Tibial nerve (tissue), 4 donors: Measurements from ENCODE around the gene HMCN1. TPM values are rescaled to one million over a fixed set of nuclear protein-coding genes. Genes with fewer than 3 reads are reported as not detected.
A peak's percentile ranks its signal among the peaks of the same experiment; 100 is the strongest.

Experiments
- DNase-seq, 2 donors: peaks; one replicate each; pipeline ENCODE4 v3.0.0-alpha.2; 2019; ENCODE audit warnings: low spot score in 2 of 2
- H3K27ac ChIP-seq, 4 donors: fragments of 200-600 bp; sonication (generic) in 3 of 4; one replicate each; pipeline ENCODE4 v1.5.1; 2017 to 2019; ENCODE audit warnings: mild to moderate bottlenecking in 1 of 4
- H3K27me3 ChIP-seq, 2 donors: fragments of 200-600 bp; sonication (generic) in 1 of 2; one replicate each; pipeline versions ENCODE4 v1.5.1 to v1.6.0; 2017 to 2019
- H3K36me3 ChIP-seq, 3 donors: fragments of 200-600 bp; sonication (generic); one replicate each; pipeline ENCODE4 v1.5.1; 2018 to 2019
- H3K4me1 ChIP-seq, 4 donors: fragments of 200-600 bp; sonication (generic) in 3 of 4; one replicate each; pipeline ENCODE4 v1.5.1; 2017 to 2019
- H3K4me3 ChIP-seq, 4 donors: fragments of 200-600 bp; sonication (generic) in 3 of 4; one replicate each; pipeline ENCODE4 v1.5.1; 2017 to 2019; ENCODE audit warnings: mild to moderate bottlenecking in 1 of 4, moderate library complexity in 1 of 4
- H3K9me3 ChIP-seq, 4 donors: fragments of 200-600 bp; sonication (generic) in 3 of 4; one replicate each; pipeline ENCODE4 v1.5.1; 2017 to 2019
- EP300 ChIP-seq, 2 donors: sonication (generic); formaldehyde crosslinking; IDR thresholded peaks; one replicate each; pipeline ENCODE4 v1.6.1; 2017; ENCODE audit warnings: antibody characterized with exemption in 2 of 2, mild to moderate bottlenecking in 1 of 2
- POLR2A ChIP-seq, 2 donors: fragments of 450-650 bp; IDR thresholded peaks; one replicate each; pipeline ENCODE4 v1.6.1; 2017; ENCODE audit warnings: antibody characterized with exemption in 2 of 2, mild to moderate bottlenecking in 2 of 2, moderate library complexity in 2 of 2
- WGBS, 2 donors: methylation state at CpG; one replicate each; pipeline ENCODE4 v1.1.5; 2018; 5-methylcytosine and 5-hydroxymethylcytosine counted together
- total RNA-seq, 4 donors: library from RNA; depleted of rRNA; stranded (reverse); fragments of >200 nt; gene quantifications; one replicate each; pipeline ENCODE4 v1.1.0, GENCODE V29; 2016
- TF ChIP-seq, protein P1 (sequence below), 5 experiments: fragments of 200-600 bp in 3 of 5; fragments of 450-650 bp in 2 of 5; sonication (generic) in 3 of 5; IDR thresholded peaks; one replicate each; pipeline ENCODE4 v1.5.1; 2016 to 2019; ENCODE audit warnings: antibody characterized with exemption in 5 of 5, mild to moderate bottlenecking in 3 of 5, moderate library complexity in 2 of 5

The HMCN1 gene
- total RNA-seq, 4 donors from 2014 or later = 2.1 to 13.3 (median 3.9) TPM

DNA sequence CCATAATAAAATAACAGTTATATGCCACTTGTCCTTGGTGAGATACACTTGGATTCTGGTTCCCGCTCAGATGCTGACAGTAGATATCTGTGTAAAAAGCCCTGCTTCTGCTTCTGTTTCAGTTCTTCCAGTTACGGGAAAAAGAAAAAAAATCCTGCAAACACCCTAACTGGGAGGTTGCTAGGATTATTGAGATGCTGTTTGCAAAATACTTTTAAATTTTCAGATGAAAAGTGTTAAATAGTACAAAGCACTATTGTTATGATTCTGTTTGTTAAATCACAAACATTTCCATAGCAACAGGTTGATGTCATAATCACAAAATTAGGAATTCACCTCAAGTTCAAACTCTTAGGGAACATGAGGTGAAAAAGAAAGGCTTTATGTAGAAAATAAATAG lies 232.3 kb downstream of the HMCN1 start:
- no peak for DNase-seq
- Histone ChIP-seq H3K36me3 (no peaks in the 10 kb centered on the region), H3K27me3 (no peaks in the 10 kb centered on the region), H3K9me3 (no peaks in the 10 kb centered on the region), H3K27ac (peak overlapping the region in 1 of 4 donors; percentile 6), H3K4me1 (peaks cover 0 to 24% (median 2%) of the 10 kb centered on the region in 4 donors), H3K4me3 (no peak overlapping the region)
- 43 to 53% methylated on average over 2 of the region's 2 CpGs for whole genome bisulfite sequencing, 2 donors
- no peak for TF ChIP-seq EP300 (IDR thresholded peaks at IDR 0.05)
- TF ChIP-seq, protein P1, sequence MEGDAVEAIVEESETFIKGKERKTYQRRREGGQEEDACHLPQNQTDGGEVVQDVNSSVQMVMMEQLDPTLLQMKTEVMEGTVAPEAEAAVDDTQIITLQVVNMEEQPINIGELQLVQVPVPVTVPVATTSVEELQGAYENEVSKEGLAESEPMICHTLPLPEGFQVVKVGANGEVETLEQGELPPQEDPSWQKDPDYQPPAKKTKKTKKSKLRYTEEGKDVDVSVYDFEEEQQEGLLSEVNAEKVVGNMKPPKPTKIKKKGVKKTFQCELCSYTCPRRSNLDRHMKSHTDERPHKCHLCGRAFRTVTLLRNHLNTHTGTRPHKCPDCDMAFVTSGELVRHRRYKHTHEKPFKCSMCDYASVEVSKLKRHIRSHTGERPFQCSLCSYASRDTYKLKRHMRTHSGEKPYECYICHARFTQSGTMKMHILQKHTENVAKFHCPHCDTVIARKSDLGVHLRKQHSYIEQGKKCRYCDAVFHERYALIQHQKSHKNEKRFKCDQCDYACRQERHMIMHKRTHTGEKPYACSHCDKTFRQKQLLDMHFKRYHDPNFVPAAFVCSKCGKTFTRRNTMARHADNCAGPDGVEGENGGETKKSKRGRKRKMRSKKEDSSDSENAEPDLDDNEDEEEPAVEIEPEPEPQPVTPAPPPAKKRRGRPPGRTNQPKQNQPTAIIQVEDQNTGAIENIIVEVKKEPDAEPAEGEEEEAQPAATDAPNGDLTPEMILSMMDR (IDR thresholded peaks at IDR 0.05) = no peak

DNA sequence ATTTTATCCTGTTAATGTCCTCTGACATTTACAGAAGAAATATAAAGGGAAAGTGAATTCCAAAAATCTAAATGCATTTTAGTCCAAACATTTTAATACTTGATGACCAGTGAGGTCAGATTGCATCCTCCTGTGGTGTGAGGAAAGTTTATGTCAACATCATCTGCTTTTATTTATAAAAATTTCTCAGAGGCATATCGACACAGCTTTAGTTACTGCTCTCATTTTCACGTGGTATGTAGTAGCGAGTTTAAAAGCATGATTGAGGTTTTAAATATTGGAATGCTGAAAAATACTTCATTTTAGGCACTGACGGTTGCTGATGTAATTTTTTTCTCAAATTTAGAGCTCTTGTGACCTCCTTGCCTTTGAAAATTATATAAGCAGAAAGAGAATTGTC lies 234.8 kb downstream of the HMCN1 start:
- H3K27me3 ChIP-seq = no peaks in the 10 kb centered on the region
- H3K36me3 ChIP-seq = no peaks in the 10 kb centered on the region
- H3K4me3 ChIP-seq = no peak overlapping the region
- no peak for DNase-seq
- H3K9me3 ChIP-seq = no peaks in the 10 kb centered on the region
- peak overlapping the region in 2 of 4 donors; percentile 3 to 35 for H3K27ac ChIP-seq
- WGBS, 2 donors = 27 to 35% methylated on average over 4 of the region's 4 CpGs
- TF ChIP-seq EP300 (IDR thresholded peaks at IDR 0.05) = no peak
- H3K4me1 ChIP-seq = peaks cover 0 to 24% (median 2%) of the 10 kb centered on the region in 4 donors

DNA sequence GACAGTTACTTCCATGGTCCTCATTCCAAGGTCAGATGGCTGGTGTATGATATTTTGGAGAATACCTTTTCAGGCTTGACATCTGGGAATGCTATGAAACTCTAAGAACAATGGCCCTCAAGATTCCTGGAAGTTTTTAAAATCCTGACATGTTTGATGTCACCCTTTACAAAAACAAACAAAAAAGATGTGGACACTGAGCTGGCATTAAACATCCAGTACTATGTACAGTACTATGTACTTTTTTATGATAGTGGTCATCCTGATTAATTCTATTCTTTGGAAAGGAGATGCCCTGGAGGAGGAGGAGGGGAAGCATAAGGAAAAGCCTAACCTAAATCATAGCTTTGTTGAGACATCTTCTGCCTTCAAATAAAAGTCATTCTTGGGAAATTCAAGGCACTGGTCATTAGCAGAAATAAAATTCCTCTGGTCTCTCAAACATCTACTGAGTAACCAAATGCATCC lies 235.4 kb downstream of the HMCN1 start:
- Histone ChIP-seq H3K36me3 (no peaks in the 10 kb centered on the region), H3K4me1 (peaks cover 0 to 24% (median 2%) of the 10 kb centered on the region in 4 donors), H3K27ac (peak overlapping the region in 2 of 4 donors; percentile 3 to 35), H3K9me3 (no peaks in the 10 kb centered on the region), H3K4me3 (no peak overlapping the region), H3K27me3 (no peaks in the 10 kb centered on the region)
- no peak for DNase-seq
- TF ChIP-seq, protein P1 (IDR thresholded peaks at IDR 0.05) = no peak
- TF ChIP-seq POLR2A (IDR thresholded peaks at IDR 0.05) (no peak), EP300 (IDR thresholded peaks at IDR 0.05) (no peak)

DNA sequence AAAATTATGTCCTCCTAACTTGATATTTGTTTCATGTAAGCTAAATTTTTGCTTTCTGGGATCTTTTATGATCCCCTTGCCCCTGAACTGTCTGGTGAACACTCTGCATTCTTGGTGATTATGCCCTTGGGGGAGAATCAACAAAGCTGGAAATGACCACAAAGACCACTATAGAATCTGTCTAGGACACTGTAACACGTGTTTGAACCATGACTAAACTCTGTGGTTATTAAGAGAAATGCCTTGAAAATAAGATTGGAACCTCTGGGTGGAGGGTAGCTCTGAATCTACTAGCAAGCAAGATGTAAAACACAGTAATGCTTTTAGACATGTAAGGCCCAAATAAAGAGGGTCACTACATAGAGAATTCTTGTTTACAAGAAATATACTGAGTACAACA lies 237.5 kb downstream of the HMCN1 start:
- Histone ChIP-seq H3K27me3 (no peaks in the 10 kb centered on the region), H3K27ac (no peak overlapping the region)
- no peak for DNase-seq

DNA sequence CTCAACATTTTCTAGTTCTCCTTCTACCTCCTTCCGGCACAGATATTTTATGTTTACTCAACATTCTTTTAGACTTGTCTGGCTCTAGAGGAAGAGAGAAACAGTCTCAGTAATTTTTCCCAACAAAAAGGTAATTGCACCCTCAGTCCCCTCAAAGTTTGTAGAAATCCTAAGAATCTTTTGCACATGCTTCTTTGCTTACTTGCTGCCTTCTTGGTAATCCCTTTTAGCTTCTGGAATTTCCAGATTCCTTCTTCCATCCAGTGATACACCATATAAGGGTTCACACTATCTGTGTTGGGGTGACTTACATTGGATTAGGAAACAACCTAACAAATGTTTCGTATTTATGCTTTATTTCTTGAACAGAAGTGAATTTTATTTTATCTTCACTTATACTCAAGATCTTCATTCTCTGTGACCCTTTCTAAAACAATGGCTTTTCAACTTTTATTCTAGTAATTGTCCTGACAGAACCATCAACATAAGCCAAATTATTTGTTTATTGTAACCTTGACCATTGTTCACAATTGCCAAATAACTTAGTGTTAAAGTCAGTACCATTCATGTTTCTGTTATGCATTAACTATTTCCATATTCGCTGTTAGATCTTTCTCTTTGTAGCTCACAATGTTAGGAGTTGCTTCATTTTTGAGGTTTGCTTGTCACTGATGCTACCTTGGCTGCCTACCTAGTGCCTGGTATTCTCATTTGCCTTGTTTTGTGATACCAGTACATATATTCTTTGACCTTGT lies 238.1 kb downstream of the HMCN1 start:
- Histone ChIP-seq H3K27me3 (no peaks in the 10 kb centered on the region), H3K9me3 (no peaks in the 10 kb centered on the region), H3K4me1 (peaks cover 0 to 10% (median 0%) of the 10 kb centered on the region in 4 donors), H3K27ac (no peak overlapping the region), H3K4me3 (no peak overlapping the region), H3K36me3 (no peaks in the 10 kb centered on the region)
- WGBS, 2 donors = 85 to 88% methylated on average over 3 of the region's 3 CpGs
- no peak for TF ChIP-seq POLR2A (IDR thresholded peaks at IDR 0.05)
- TF ChIP-seq, protein P1 (IDR thresholded peaks at IDR 0.05) = no peak
- TF ChIP-seq EP300 (IDR thresholded peaks at IDR 0.05) = no peak
- no peak for DNase-seq

More for the DNA sequence above, 237.5 kb downstream of the HMCN1 start:
- H3K9me3 ChIP-seq = no peaks in the 10 kb centered on the region
- TF ChIP-seq EP300 (IDR thresholded peaks at IDR 0.05) = no peak
- TF ChIP-seq, protein P1 (IDR thresholded peaks at IDR 0.05) = no peak
- TF ChIP-seq POLR2A (IDR thresholded peaks at IDR 0.05) = no peak
- WGBS, 2 donors = 33 to 45% methylated on average over 1 of the region's 1 CpG
- H3K4me3 ChIP-seq = no peak overlapping the region
- no peaks in the 10 kb centered on the region for H3K36me3 ChIP-seq
- H3K4me1 ChIP-seq = peaks cover 0 to 11% (median 0%) of the 10 kb centered on the region in 4 donors
